ENCODE data around the gene PLEKHH1.
A peak's percentile ranks its signal among the peaks of the same experiment; 100 is the strongest.
"Not testable (repeated sequence)": the region's sequence is repeated elsewhere in the genome, so short reads cannot be mapped to it uniquely, and the experiment has no call there.

The PLEKHH1 gene

DNA sequence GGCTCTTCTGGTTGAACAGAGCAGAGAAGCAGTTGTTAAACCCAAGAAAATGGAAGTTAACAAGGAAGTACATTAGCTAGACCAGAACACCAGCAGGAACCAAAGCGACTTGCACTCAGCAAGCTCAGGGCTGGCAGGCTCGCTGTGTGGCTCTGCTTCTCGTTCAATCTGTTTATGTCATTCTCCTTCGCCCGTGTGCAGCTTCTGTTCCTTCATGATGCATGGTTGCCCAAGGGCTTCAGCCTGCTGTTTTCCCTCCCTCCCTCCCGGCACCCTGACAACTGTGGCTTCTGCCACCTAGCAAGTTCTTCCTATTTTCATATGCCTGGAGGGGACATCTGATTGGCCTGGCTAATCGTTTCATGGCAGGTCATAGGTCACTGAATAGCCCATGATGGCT, 41.7 kb downstream of the PLEKHH1 start:
- in situ Hi-C loops (cut with HindIII; ENCODE audit: low pct_ligation_motif_present, low pct_unique_long_range_greater_than_20kb, low sequenced_read_pairs): no loop called here
- no peak for DNase-seq

DNA sequence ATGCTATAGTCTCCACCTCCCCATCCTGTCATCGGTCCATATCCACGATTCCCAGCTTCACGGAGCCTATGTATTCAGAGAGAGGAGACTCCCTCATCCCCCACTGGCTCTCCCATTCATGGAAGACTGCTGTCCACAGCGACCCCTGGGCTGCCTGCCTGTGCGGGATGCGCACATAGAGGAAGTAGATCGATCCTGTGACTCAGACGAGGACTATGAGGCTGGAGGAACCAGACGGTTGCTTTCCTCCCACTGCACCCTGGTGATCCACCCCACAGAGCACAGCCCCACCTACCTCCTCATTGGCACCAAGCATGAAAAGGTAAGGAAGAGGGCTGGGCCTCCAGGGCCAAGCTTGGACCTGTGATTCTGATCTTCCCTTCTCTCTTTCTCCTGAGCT, 42.6 kb downstream of the PLEKHH1 start:
- no peak for DNase-seq
- in situ Hi-C loops (cut with HindIII; ENCODE audit: low pct_ligation_motif_present, low pct_unique_long_range_greater_than_20kb, low sequenced_read_pairs): no loop called here

DNA sequence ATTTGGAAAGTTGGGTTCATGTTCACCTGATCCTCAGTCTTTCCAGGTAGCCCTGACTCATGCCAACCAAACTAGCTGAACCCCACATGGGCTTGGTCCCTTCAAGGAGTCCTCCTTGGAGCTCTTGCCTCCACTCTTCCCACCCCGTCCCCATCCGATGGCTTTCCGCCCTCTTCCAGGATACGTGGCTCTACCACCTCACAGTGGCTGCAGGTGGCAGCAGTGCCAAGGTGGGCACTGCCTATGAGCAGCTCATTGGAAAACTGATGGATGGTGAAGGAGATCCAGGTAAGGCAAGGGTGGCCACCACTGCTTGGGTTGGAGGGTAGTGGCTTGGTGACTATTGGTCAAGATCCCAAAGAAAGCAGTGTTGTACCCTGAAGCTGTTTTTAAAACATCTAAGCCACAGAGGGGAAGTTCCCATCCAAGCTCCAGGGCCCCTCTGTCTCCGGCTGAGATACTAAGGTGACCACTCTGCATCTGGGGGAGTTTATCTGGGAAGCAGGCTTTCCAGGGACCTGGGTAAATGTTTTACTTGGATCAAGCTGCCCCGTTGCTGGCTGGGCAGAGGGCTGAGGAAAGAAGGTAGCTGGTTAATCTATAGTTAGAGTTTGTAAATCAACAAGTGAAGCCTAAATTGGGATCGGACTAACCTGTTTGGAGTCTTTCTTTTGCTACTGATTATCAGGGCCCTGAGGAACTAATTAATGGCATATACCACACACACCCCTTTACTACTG, 43.3 kb downstream of the PLEKHH1 start:
- in situ Hi-C loops (cut with HindIII; ENCODE audit: low pct_ligation_motif_present, low pct_unique_long_range_greater_than_20kb, low sequenced_read_pairs): no loop called here
- no peak for DNase-seq

DNA sequence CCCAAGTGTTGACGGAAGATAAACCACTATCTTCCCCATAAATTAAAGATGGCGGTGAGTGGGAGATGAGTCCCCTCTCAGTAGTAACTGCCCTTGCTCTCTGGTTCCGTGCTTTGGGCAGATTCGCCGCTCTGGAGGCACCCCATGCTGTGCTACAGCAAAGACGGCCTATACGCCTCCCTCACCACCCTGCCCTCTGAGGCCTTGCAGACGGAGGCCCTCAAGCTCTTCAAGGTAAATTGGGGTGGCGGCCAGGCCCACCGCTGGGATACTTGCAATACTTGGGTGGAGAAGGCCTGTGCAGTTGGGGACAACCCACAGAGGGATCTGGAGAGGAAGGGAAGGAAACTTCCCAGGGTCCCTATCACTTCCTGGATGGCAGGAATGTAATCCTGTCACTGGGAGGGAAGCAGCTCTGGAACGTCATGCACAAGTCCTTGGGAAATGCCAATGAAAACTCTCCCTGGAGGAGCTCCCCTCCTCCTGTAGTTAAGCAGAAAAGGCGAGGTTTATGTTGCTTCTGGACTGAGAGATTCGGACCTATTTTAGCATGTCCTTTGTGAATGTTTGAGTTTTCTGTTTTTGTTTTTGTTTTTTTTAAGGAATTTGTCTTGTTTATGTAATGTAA, 44.2 kb downstream of the PLEKHH1 start:
- DNase-seq: no peak
- in situ Hi-C loops (cut with HindIII; ENCODE audit: low pct_ligation_motif_present, low pct_unique_long_range_greater_than_20kb, low sequenced_read_pairs): no loop called here

DNA sequence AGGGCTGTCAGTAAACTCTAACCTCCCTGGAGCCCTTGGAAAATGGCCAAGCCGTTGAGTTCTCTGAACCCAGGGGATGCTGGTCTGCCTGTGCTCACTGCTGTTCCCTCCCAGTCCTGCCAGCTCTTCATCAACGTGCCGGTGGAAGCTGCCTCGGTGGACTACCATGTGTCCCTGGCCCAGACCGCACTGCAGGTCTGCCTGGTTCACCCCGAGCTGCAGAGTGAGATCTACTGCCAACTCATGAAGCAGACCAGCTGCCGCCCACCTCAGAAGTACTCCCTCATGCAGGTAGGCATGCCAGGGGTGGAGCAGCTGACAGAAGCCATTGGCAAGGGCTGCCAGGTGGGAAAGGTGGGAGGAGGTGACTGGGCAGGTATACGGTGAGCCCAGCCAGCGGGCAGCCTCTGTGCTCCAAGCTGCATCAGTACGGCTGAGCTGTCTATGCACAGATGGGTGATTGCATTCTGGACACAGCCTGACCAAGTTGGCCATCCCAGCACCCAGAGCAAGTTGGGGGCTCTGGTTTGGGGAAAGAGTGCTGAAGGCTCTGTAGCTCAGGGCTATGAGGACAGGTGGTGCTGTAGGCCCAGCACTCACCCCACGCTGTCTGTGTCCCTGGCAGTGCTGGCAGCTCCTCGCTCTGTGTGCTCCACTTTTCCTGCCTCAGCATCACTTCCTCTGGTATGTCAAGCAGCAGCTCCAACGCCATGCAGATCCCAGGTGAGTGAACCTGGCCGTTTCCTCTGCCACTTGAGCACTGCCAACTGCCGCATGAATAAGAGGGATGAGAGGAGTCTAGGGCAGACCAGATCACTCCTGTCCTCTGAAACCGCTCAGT, 45.0 kb downstream of the PLEKHH1 start:
- in situ Hi-C loops (cut with HindIII; ENCODE audit: low pct_ligation_motif_present, low pct_unique_long_range_greater_than_20kb, low sequenced_read_pairs): no loop called here
- no peak for DNase-seq

DNA sequence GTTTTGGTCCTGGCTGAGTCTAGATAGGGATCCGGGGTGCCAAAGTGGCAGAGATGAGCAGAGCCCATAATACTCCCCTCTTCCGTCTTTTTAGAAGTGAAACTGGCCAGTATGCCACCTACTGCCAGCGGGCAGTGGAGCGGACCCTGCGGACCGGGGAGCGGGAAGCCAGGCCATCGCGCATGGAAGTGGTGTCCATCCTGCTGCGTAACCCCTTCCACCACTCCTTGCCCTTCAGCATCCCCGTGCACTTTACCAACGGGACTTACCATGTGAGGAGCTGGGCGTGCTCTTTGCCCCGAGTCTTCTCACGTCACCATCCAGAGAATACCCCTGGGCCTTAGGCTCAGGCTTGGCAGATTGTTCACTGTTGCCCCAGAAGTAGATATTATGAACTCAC, 46.0 kb downstream of the PLEKHH1 start:
- in situ Hi-C loops (cut with HindIII; ENCODE audit: low pct_ligation_motif_present, low pct_unique_long_range_greater_than_20kb, low sequenced_read_pairs): no loop called here
- DNase-seq: no peak

DNA sequence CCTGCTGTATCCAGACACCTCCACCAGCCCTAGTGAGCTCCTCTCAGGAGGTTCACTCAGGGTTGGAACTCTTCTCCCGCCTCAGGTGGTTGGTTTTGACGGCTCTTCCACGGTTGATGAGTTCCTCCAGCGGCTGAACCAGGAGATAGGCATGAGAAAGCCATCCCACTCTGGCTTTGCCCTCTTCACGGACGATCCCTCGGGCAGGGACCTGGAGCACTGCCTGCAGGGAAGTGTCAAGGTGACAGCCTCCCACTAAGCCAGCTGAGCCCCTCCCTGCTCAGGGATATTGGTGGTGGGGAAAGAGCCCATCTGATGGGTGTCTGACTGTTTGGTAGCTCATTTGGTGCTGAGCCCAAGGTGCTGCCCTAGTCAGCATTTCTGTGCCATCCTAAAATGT, 46.5 kb downstream of the PLEKHH1 start:
- DNase-seq: no peak
- in situ Hi-C loops (cut with HindIII; ENCODE audit: low pct_ligation_motif_present, low pct_unique_long_range_greater_than_20kb, low sequenced_read_pairs): no loop called here

DNA sequence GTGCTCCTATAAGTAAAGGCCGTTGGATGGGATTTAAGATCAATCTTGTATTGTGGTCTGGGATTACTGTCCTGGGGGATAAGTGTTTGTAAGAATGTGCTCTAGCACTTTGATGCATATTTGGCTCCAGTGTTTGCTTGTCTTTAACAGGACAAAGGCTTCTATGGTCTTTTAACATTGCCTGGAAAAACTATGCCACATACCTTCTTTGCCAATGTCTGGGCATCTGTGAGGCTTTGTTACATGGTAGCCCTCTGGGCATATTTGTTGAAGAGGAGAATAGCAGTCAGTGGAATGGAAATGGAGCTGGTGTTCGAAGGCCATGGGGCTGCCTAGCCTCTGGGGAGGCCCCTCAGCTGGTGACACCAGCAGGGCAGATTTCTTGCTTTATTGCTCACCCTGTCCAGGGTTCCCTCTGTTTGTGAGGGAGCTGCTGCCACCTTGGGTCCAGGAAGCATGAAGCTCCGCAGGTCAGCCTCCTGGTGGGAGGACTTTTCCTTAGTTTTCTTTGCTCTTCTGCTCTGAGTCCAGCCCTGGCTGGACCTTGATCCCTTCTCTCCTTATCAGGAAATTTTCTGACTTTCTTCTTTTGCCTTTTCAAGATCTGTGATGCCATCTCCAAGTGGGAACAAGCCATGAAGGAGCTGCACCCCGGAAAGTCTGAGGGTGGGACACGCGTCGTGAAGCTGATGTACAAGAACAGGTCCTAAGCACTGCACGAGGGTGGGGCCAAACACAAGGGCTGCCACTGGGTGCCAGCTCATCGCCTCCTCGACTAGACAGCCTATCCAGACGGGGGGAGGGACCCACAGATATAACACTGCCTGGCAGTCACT, 47.5 kb downstream of the PLEKHH1 start:
- in situ Hi-C loops (cut with HindIII; ENCODE audit: low pct_ligation_motif_present, low pct_unique_long_range_greater_than_20kb, low sequenced_read_pairs): no loop called here
- no peak for DNase-seq

DNA sequence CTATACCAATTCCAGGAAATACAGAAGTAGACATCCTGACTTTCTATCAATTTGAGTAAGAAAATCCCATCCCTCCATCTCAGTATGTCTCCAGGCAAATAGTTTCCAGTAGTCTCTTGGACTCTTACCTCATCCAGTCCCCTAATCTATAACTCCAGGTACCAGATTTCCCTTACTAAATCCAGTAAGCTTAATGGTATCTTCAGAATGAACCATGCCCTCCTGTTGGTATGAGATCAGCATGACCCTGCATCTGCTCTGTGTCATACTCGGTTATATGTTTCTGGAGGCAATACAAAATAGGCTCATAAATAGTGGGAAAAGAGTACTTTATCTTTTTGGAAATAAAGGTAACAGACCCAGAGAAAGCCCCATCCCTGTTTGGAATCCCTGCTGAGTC, 48.6 kb downstream of the PLEKHH1 start:
- in situ Hi-C loops (cut with HindIII; ENCODE audit: low pct_ligation_motif_present, low pct_unique_long_range_greater_than_20kb, low sequenced_read_pairs): no loop called here
- DNase-seq: no peak

DNA sequence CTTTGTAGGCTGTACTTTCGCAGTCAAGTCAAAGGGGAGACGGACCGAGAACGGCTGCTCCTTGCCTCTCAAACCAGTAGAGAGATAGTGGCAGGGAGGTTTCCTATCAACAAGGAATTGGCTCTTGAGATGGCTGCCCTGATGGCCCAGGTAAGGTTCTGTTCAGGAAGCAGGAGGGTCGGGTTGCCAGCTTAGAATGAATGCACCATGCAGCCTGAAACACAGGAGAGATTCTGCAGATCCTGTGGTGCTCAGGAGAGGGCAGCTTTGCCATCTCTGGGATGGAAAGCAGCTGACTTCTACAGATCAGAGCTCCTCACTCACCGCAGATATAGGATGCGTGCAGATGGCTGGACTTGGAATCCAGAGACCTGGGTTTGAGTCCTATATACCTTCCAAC, 49.0 kb downstream of the PLEKHH1 start:
- DNase-seq: no peak
- in situ Hi-C loops (cut with HindIII; ENCODE audit: low pct_ligation_motif_present, low pct_unique_long_range_greater_than_20kb, low sequenced_read_pairs): no loop called here

DNA sequence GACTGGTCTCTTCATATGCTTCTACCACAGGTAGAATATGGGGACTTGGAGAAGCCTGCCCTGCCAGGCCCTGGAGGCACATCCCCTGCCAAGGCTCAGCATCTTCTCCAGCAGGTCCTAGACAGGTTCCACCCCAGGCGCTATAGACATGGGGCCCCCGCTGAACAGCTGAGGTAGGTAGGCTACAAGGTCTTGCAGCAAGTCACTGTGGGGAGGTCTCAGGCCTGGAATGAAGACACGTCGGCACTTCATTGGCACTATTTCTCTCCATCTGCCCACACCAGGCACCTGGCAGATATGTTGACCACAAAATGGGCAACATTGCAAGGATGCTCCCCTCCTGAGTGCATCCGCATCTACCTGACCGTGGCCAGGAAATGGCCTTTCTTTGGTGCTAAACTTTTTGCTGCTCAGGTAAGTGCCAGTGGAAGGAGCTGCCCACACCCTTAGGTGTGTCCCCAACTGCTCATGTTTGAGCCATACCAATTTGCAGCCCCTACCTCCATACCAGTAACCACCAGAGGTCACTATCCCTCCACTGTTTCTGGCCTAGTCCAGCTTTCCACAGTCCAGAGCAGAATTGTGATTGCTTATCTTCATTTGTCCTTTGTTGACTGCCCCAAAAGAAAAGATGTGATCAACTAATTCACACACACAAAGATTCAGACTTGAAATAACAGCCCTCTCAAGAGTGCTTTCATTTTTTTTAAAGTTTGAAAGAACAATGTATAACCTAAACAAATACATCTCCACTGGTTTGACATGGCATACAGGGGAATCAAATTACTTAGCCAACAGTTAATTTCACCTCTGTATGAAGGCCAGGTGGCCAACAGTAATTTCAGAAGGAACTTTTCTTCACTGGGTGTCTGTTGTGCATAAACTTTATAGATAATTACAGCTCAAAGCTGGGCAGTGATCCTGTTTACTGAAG, 50.9 kb downstream of the PLEKHH1 start:
- peak; percentile 46 for DNase-seq
- in situ Hi-C loops (cut with HindIII; ENCODE audit: low pct_ligation_motif_present, low pct_unique_long_range_greater_than_20kb, low sequenced_read_pairs): no loop called here

DNA sequence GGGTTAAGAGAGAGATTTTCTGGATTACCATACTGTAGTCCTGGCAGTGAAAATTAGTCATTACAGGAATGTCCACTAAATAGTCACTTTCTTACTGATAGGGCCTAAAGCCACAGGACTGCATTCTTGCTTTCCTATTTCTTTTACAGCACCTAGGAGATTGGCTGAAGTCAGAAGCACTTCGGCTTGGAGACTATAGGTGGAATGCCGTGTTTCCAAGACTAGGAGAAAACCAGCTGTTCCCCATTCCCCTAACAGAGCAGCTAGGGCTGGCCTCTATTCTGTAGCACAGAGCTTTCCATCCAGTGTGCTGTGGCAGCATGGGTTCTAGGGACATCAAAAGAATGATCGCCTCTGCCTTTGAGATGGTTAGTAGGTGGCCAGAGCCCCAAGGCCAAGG, 51.9 kb downstream of the PLEKHH1 start:
- no peak for DNase-seq
- in situ Hi-C loops (cut with HindIII; ENCODE audit: low pct_ligation_motif_present, low pct_unique_long_range_greater_than_20kb, low sequenced_read_pairs): no loop called here

DNA sequence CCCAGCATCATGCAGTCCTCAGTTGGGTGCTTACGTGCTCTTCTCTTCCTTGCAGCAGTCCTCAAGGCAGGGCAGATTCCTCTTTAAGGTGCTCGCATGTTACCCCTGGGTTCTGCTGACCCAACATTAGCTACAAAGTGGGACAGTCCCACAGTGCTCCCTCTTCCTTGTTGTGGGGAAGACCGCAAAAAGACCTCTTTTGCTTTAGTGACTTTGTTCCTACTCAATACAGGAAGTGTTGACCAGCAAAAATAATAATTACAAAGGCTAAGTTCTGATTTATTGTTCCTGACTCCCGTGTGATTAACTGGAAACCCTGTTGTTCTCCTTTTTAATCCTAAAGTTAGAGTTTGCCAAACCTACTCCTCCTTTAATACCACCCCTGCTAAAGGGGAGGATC, 53.3 kb downstream of the PLEKHH1 start:
- DNase-seq: no peak

DNA sequence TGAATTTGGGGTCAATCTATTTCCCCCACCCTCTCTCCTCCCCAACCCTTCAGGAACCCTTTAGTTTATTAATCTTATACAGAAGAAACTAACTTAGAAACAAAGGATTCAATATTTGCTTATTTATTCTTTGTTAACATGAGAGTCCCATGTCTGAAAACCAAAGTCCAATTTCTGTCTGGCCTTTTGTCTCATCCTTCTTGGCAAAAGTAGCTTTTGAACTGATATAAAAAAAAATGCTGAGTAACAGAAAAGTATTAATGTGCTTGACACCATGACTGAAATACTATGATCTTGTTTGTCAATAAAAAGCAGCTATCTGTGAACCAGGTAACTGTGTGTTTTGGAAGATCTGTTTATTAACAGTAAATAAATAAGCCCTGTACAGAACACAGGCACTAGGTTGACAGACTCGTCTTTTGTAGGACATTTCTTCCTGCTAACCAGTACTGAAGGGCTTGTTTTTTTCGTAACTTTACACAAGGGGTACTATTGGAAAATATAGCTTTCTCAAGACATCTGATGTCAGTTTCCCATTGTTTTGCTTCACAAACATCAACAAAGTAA, 56.2 kb downstream of the PLEKHH1 start:
- DNase-seq: no peak
- in situ Hi-C loops (cut with HindIII; ENCODE audit: low pct_ligation_motif_present, low pct_unique_long_range_greater_than_20kb, low sequenced_read_pairs): no loop called here

More for the DNA sequence above, 53.3 kb downstream of the PLEKHH1 start:
- in situ Hi-C loops (cut with HindIII; ENCODE audit: low pct_ligation_motif_present, low pct_unique_long_range_greater_than_20kb, low sequenced_read_pairs): no loop called here

DNA sequence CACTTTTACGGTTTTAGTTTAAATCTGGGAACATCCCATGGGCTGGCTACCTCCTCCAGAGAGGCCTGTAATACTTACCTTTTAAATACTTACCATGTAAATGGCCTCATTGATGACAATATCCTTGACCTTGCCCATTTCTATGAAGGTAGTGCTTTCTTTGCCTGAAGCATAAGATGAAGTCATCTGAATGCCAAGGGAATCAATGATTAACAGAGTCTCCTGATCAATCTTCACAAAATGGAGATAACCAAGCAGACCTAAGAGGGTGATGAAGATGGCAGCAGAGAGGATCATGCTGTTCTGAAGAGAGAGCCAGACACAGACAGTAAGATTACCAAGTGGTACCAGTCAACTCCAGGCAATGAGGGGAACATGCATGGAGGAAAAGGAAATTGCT, 60.6 kb downstream of the PLEKHH1 start:
- in situ Hi-C loops (cut with HindIII; ENCODE audit: low pct_ligation_motif_present, low pct_unique_long_range_greater_than_20kb, low sequenced_read_pairs): not testable (repeated sequence)
- peak; percentile 5 for DNase-seq

DNA sequence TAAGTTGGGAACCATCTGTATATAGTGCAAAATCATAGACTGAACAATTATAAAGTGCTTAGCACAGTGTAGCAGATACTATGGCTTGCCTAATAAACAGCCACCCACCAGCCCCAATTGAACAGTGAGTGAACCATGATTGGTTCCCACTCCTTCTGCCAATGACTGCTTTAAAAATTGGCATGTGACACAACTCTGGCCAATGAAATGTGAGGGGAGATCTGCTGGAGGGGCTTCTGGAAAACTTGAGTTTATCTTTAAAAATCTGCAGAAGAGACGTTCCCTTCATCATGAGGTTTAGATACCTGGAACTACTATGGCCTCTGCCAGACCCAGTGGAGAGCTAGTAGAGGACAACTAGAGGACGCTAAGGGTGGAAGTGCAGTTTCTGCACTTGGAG, 62.3 kb downstream of the PLEKHH1 start:
- no peak for DNase-seq
- in situ Hi-C loops (cut with HindIII; ENCODE audit: low pct_ligation_motif_present, low pct_unique_long_range_greater_than_20kb, low sequenced_read_pairs): no loop called here

DNA sequence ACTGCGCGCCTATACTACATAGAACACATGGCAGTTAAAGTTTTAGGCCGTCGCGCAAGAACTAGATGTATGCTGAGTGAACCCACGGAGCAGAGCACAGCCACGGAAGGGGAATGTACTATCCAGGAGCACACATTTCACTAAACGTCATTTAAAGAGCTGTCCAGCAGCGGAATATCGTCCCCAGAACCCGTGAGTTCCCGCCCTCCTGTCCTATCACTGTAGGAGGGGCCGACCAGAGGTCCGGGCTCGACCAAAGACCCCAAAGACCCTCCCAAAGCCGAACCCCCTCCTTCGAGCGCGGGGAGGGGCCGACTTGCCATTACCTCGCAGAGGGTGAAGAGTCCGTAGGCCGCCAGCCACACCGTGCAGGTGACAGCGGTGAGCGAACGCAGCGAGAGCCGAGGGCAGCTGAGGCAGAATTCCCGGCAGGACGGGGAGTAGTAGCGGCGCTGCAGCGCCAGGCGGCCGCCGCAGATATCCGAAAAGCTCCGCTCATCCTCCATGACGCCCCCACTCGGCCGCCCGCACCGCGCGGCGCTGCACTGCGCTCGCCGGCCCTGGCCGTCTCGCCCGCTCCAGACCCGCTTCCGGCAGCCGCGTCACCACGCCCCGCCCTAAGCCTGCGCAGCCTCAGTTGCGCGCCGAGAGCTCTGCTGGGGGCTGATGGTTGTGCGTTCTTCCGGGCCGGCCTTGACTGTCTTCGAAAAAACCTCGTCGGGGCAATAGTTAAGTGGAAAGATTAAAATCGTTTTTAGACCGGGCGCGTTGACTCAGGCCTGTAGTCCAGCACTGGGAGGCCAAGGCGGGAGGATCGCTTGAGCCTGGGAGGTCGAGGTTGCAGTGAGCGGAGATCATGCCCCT, 66.8 kb downstream of the PLEKHH1 start, which contains the start of gene PIGH:
Gene PIGH, minus strand, starts transcription at position 571 of the 864 bp plus-strand sequence. Its CDS starts 65 bp downstream, at position 506.
- DNase-seq: peak; percentile 87
- in situ Hi-C loops (cut with HindIII; ENCODE audit: low pct_ligation_motif_present, low pct_unique_long_range_greater_than_20kb, low sequenced_read_pairs): no loop called here

All from ACHN (cell line).